Measurements from ENCODE around the gene PLCXD3.
"Not testable (repeated sequence)": the region's sequence is repeated elsewhere in the genome, so short reads cannot be mapped to it uniquely, and the experiment has no call there.

PLCXD3 gene

GRCh38 chr5:41493490-41494126 lies 16.8 kb downstream of the PLCXD3 start:
- not testable (repeated sequence) for DNase-seq (ENCODE audit: low read depth)

- DNase-seq (ENCODE audit: low read depth), result no peak
These were observed 24.9 kb downstream of the PLCXD3 start for GRCh38 chr5:41485533-41485932.

- no peak for DNase-seq (ENCODE audit: low read depth)
These were observed 27.7 kb downstream of the PLCXD3 start for GRCh38 chr5:41482715-41483114.

- no peak for DNase-seq (ENCODE audit: low read depth)
These were observed 28.2 kb downstream of the PLCXD3 start for GRCh38 chr5:41482173-41482572.

- DNase-seq (ENCODE audit: low read depth), result not testable (repeated sequence)
These were observed 38.7 kb downstream of the PLCXD3 start for GRCh38 chr5:41471571-41472208.

- DNase-seq (ENCODE audit: low read depth), result no peak
These were observed 44.8 kb downstream of the PLCXD3 start for GRCh38 chr5:41465493-41466171.

- DNase-seq (ENCODE audit: low read depth), result no peak
These were observed 50.8 kb downstream of the PLCXD3 start for GRCh38 chr5:41459557-41459956.

- DNase-seq (ENCODE audit: low read depth), result no peak
These were observed 53.3 kb downstream of the PLCXD3 start for GRCh38 chr5:41457094-41457493.

GRCh38 chr5:41452506-41452905 lies 57.9 kb downstream of the PLCXD3 start:
- no peak for DNase-seq (ENCODE audit: low read depth)

- DNase-seq (ENCODE audit: low read depth), result no peak
These were observed 62.5 kb downstream of the PLCXD3 start for GRCh38 chr5:41447650-41448510.

- no peak for DNase-seq (ENCODE audit: low read depth)
These were observed 64.4 kb downstream of the PLCXD3 start for GRCh38 chr5:41445937-41446563.

GRCh38 chr5:41435276-41435675 lies 75.1 kb downstream of the PLCXD3 start:
- no peak for DNase-seq (ENCODE audit: low read depth)

- no peak for DNase-seq (ENCODE audit: low read depth)
These were observed 76.7 kb downstream of the PLCXD3 start for GRCh38 chr5:41433552-41434181.

- no peak for DNase-seq (ENCODE audit: low read depth)
These were observed 77.7 kb downstream of the PLCXD3 start for GRCh38 chr5:41432481-41433253.

GRCh38 chr5:41427505-41427904 lies 82.9 kb downstream of the PLCXD3 start:
- DNase-seq (ENCODE audit: low read depth), result no peak

GRCh38 chr5:41425736-41426135 lies 84.7 kb downstream of the PLCXD3 start:
- no peak for DNase-seq (ENCODE audit: low read depth)

GRCh38 chr5:41420492-41421067 lies 89.8 kb downstream of the PLCXD3 start:
- DNase-seq (ENCODE audit: low read depth), result no peak

- no peak for DNase-seq (ENCODE audit: low read depth)
These were observed 92.0 kb downstream of the PLCXD3 start for GRCh38 chr5:41418220-41419031.

- DNase-seq (ENCODE audit: low read depth), result no peak
These were observed 94.1 kb downstream of the PLCXD3 start for GRCh38 chr5:41416336-41416735.
